IMR-90 (cell line): ENCODE measurements around the gene RGR. TPM values are rescaled to one million over a fixed set of nuclear protein-coding genes. Genes with fewer than 3 reads are reported as not detected.

Experiments
- ATAC-seq: fragments of 200-7000 bp; cut with Tn5 transposase; 2 replicates; pipeline ENCODE4 v1.9.1; 2020; ENCODE audit warnings: low read depth, mild to moderate bottlenecking, moderate library complexity
- Bru-seq: library from RNA; stranded (reverse); fragments of 400-500 nt; gene quantifications from one replicate; lab custom pipeline; 2021; lab: Mats Ljungman, UMichigan
- BruChase-seq, 2 experiments: library from RNA; stranded (reverse); fragments of 400-500 nt; gene quantifications; one replicate each; lab custom pipeline; 2021; lab: Mats Ljungman, UMichigan
- BruUV-seq: library from RNA; stranded (reverse); fragments of 400-500 nt; replicated peaks from 2 replicates; lab custom pipeline; 2021; lab: Mats Ljungman, UMichigan
- CTCF ChIA-PET: fragments of 300-600 bp; formaldehyde crosslinking; extraction: SDS; loops from one replicate; lab custom pipeline; 2021; ENCODE audit warnings: antibody characterized with exemption; lab: Yijun Ruan, JAX
- POLR2A ChIA-PET: fragments of 300-600 bp; sonication (Branson Sonifier 250); formaldehyde crosslinking; loops from one replicate; lab custom pipeline; 2022; ENCODE audit warnings: antibody characterized with exemption; ENCODE audit not compliant: unreplicated experiment; lab: Charles Lee
- DNase-seq: peaks from one replicate; pipeline ENCODE4 v3.0.0; 2013
- H2AFZ ChIP-seq: replicated peaks from 2 replicates; pipeline ENCODE3; 2013; ENCODE audit warnings: low read length, mild to moderate bottlenecking; ENCODE audit not compliant: poor library complexity
- H2AK5ac ChIP-seq: 2 replicates; pipeline ENCODE4 v1.6.1; 2013; ENCODE audit warnings: low read depth, low read length, inconsistent platforms
- H2AK9ac ChIP-seq: replicated peaks from 2 replicates; pipeline ENCODE3; 2013; ENCODE audit warnings: mild to moderate bottlenecking, low read depth, low read length, moderate library complexity; ENCODE audit not compliant: poor library complexity
- H2BK120ac ChIP-seq: 2 replicates; pipeline ENCODE4 v1.6.1; 2013; ENCODE audit warnings: low read depth, low read length, inconsistent platforms
- H2BK15ac ChIP-seq: 3 replicates; pipeline ENCODE4 v1.6.1; 2013; ENCODE audit warnings: low read depth, low read length, inconsistent platforms
- H2BK20ac ChIP-seq: 2 replicates; pipeline ENCODE4 v1.6.1; 2013; ENCODE audit warnings: low read depth, mild to moderate bottlenecking, inconsistent platforms, low read length, moderate library complexity
- H2BK5ac ChIP-seq: 2 replicates; pipeline ENCODE4 v1.6.1; 2013; ENCODE audit warnings: mild to moderate bottlenecking, low read depth, low read length, inconsistent platforms; ENCODE audit not compliant: poor library complexity, severe bottlenecking
- H3K14ac ChIP-seq: replicated peaks from 2 replicates; pipeline ENCODE4 v1.6.1; 2013; ENCODE audit warnings: low read depth, low read length, inconsistent platforms
- H3K18ac ChIP-seq: 2 replicates; pipeline ENCODE4 v1.6.1; 2013; ENCODE audit warnings: low read depth, low read length, control low read depth
- H3K23ac ChIP-seq: 2 replicates; pipeline ENCODE4 v1.6.1; 2013; ENCODE audit warnings: low read depth, low read length, inconsistent platforms
- H3K27ac ChIP-seq: 2 replicates; pipeline ENCODE4 v1.5.1; 2013; ENCODE audit warnings: mild to moderate bottlenecking, control low read depth, low read length; ENCODE audit not compliant: insufficient read depth
- H3K27me3 ChIP-seq: 2 replicates; pipeline ENCODE4 v1.6.1; 2013; ENCODE audit warnings: low read length; ENCODE audit not compliant: control insufficient read depth, insufficient read depth
- H3K36me3 ChIP-seq: 2 replicates; pipeline ENCODE4 v1.6.1; 2013; ENCODE audit warnings: low read length, mixed read lengths; ENCODE audit not compliant: control insufficient read depth, insufficient read depth
- H3K4ac ChIP-seq: 2 replicates; pipeline ENCODE4 v1.6.1; 2013; ENCODE audit warnings: low read depth, low read length, inconsistent platforms
- H3K4me1 ChIP-seq: 2 replicates; pipeline ENCODE4 v1.6.1; 2013; ENCODE audit warnings: low read length, mixed read lengths; ENCODE audit not compliant: control insufficient read depth, insufficient read depth
- H3K4me2 ChIP-seq: 2 replicates; pipeline ENCODE4 v1.6.1; 2013; ENCODE audit warnings: low read depth, mild to moderate bottlenecking, control low read depth, low read length, moderate library complexity
- H3K4me3 ChIP-seq: 2 replicates; pipeline ENCODE4 v1.5.1; 2013; ENCODE audit warnings: low read depth, mild to moderate bottlenecking, control low read depth, low read length, moderate library complexity; ENCODE audit not compliant: insufficient read depth
- H3K56ac ChIP-seq: 2 replicates; pipeline ENCODE4 v1.6.1; 2013; ENCODE audit warnings: low read length, inconsistent platforms; ENCODE audit not compliant: insufficient read depth; ENCODE audit errors: extremely low read depth
- H3K79me1 ChIP-seq, 2 experiments: 2 replicates each; pipeline ENCODE4 v1.6.1; 2013; ENCODE audit warnings: low read length in 2 of 2, inconsistent platforms in 1 of 2, low read depth in 1 of 2
- H3K9ac ChIP-seq: 2 replicates; pipeline ENCODE4 v1.6.1; 2013; ENCODE audit warnings: low read depth, low read length, control low read depth
- H3K9me1 ChIP-seq: 2 replicates; pipeline ENCODE4 v1.6.1; 2013; ENCODE audit warnings: low read length, inconsistent platforms; ENCODE audit not compliant: insufficient read depth
- H3K9me3 ChIP-seq: 2 replicates; pipeline ENCODE4 v1.6.1; 2013; ENCODE audit warnings: low read length; ENCODE audit not compliant: control insufficient read depth, insufficient read depth
- H4K20me1 ChIP-seq: 2 replicates; pipeline ENCODE4 v1.6.1; 2013; ENCODE audit warnings: low read length, inconsistent platforms; ENCODE audit not compliant: insufficient read depth
- H4K5ac ChIP-seq: 2 replicates; pipeline ENCODE4 v1.6.1; 2013; ENCODE audit warnings: mild to moderate bottlenecking, low read depth, low read length, control low read depth
- H4K8ac ChIP-seq, 2 experiments: 2 replicates each; pipeline ENCODE4 v1.6.1; 2013; ENCODE audit warnings: low read depth in 2 of 2, low read length in 2 of 2, control low read depth in 1 of 2, inconsistent platforms in 1 of 2
- H4K91ac ChIP-seq: 2 replicates; pipeline ENCODE4 v1.6.1; 2013; ENCODE audit warnings: low read depth, low read length, inconsistent platforms; ENCODE audit not compliant: insufficient read depth
- BHLHE40 ChIP-seq: fragments of 150-350 bp; IDR thresholded peaks from 2 replicates; pipeline ENCODE4 v1.6.1; 2016; ENCODE audit warnings: mild to moderate bottlenecking, low read depth, low read length
- MXI1 ChIP-seq: IDR thresholded peaks from 2 replicates; pipeline ENCODE4 v1.6.1; 2012; ENCODE audit warnings: low read depth, mild to moderate bottlenecking, low read length, moderate library complexity, borderline replicate concordance
- POLR2A ChIP-seq: IDR thresholded peaks from 2 replicates; pipeline ENCODE4 v1.6.1; 2012; ENCODE audit warnings: mild to moderate bottlenecking, low read depth, low read length
- RAD21 ChIP-seq: IDR thresholded peaks from 2 replicates; pipeline ENCODE4 v1.6.1; 2012; ENCODE audit warnings: low read length, improper control_type of control experiment
- RFX5 ChIP-seq: IDR thresholded peaks from 2 replicates; pipeline ENCODE4 v1.8.0; 2012; ENCODE audit warnings: low read depth, mild to moderate bottlenecking, low read length, moderate library complexity
- WGBS, 2 experiments: methylation state at CpG; one replicate each; pipeline versions ENCODE4 v1.1.5 to v1.1.7; 2013; ENCODE audit warnings: missing lambda C conversion rate in 2 of 2; ENCODE audit not compliant: insufficient read length in 1 of 2; ENCODE audit errors: extremely low coverage in 2 of 2; 5-methylcytosine and 5-hydroxymethylcytosine counted together
- dilution Hi-C: fragments of 300-500 bp; cut with HindIII; formaldehyde crosslinking; loops from one replicate; pipeline ENCODE4 v1.14.3; 2018; ENCODE audit warnings: low sequenced_read_pairs; ENCODE audit not compliant: unreplicated experiment
- in situ Hi-C: fragments of 300-500 bp; cut with MboI; formaldehyde crosslinking; loops from 3 replicates; pipeline ENCODE4 v1.14.3; 2019; ENCODE audit warnings: low sequenced_read_pairs, inconsistent platforms, mixed read lengths
- intact Hi-C: fragments of 100-400 bp; cut with micrococcal nuclease; formaldehyde crosslinking; loops from 2 replicates; pipeline ENCODE4 v1.10.0; 2022
- long read RNA-seq: library from polyadenylated mRNA; unstranded; transcript quantifications from one replicate; pipeline ENCODE4 v2.0.0, GENCODE V29; 2021; ENCODE audit not compliant: unreplicated experiment
- polyA plus RNA-seq, 3 experiments: library from polyadenylated mRNA; depleted of rRNA; stranded (reverse); fragments of >200 nt; gene quantifications; 2 replicates each; pipeline ENCODE4 v1.2.3, GENCODE V29; 2012; ENCODE audit warnings: low replicate concordance in 1 of 3
- total RNA-seq: library from RNA; depleted of rRNA; stranded (reverse); fragments of >200 nt; gene quantifications from 2 replicates; pipeline ENCODE4 v1.2.3, GENCODE V29; 2012; rRNA removed

RGR gene
- total RNA-seq (not detected in 2 replicates), polyA plus RNA-seq (2012; rRNA removed) (not detected in 2 replicates), Bru-seq, nascent RNA (not detected), BruChase-seq, experiment 1, labeled RNA remaining after a 6-hour chase (not detected), BruChase-seq, experiment 2, labeled RNA remaining after a 2-hour chase (not detected)
- polyA plus RNA-seq (2012; cell fraction: cytosol; rRNA removed): not detected in 2 replicates
- polyA plus RNA-seq (2012; cell fraction: nucleus; rRNA removed; ENCODE audit: low replicate concordance): not detected in 2 replicates
- long read RNA-seq: 0 reads

GRCh38 chr10:84244651-84245270 lies at the start of gene RGR:
TSS of gene RGR (plus strand) at chr10:84245053. CDS start at chr10:84245091, 38 bp downstream.
- no peak for ATAC-seq

More at GRCh38 chr10:84244651-84245270, at the start of gene RGR:
- intact Hi-C loops (no loop called here), dilution Hi-C loops (no loop called here), in situ Hi-C loops (no loop called here)
- H3K4me3 ChIP-seq: no peak within 1 kb of the TSS
- no peak within 1 kb of the TSS for H3K14ac ChIP-seq
- CTCF ChIA-PET: no interaction called here
- H4K8ac ChIP-seq: no peak within 1 kb of the TSS
- DNase-seq: no peak
- H4K5ac ChIP-seq: no peak within 1 kb of the TSS
- H3K4me2 ChIP-seq: no peak within 1 kb of the TSS
- no peak within 1 kb of the TSS for H3K56ac ChIP-seq
- H4K20me1 ChIP-seq: no peaks in the 10 kb centered on the region
- WGBS, 2 experiments: 31% methylated on average over 4 of the region's 9 CpGs; no CpG with 5 or more reads in 1 of the 2 experiments
- no peak within 1 kb of the TSS for H2BK120ac ChIP-seq
- no peak within 1 kb of the TSS for H2AFZ ChIP-seq
- no peak within 1 kb of the TSS for H3K27ac ChIP-seq
- H3K18ac ChIP-seq: no peak within 1 kb of the TSS
- H3K9me3 ChIP-seq: no peaks in the 10 kb centered on the region
- H4K91ac ChIP-seq: no peak within 1 kb of the TSS
- H3K79me1 ChIP-seq: no peaks in the 10 kb centered on the region
- H3K4ac ChIP-seq: no peak within 1 kb of the TSS
- BruUV-seq: no TSS peak
- H3K23ac ChIP-seq: no peak within 1 kb of the TSS
- no peak for TF ChIP-seq POLR2A
- no peak for TF ChIP-seq RAD21
- TF ChIP-seq BHLHE40: no peak
- TF ChIP-seq MXI1: no peak
- TF ChIP-seq RFX5: no peak
- no peaks in the 10 kb centered on the region for H3K4me1 ChIP-seq
- no peak within 1 kb of the TSS for H2AK5ac ChIP-seq
- no peak within 1 kb of the TSS for H2BK20ac ChIP-seq
- no peak within 1 kb of the TSS for H3K9ac ChIP-seq
- H2BK5ac ChIP-seq: no peak within 1 kb of the TSS
- H3K9me1 ChIP-seq: no peaks in the 10 kb centered on the region
- peaks cover 23% of the 10 kb centered on the region for H3K27me3 ChIP-seq
- no peak within 1 kb of the TSS for H2AK9ac ChIP-seq
- no peak within 1 kb of the TSS for H2BK15ac ChIP-seq
- POLR2A ChIA-PET: no interaction called here
- H3K36me3 ChIP-seq: no peaks in the 10 kb centered on the region
